ENCODE results near the gene CRELD2. TPM values are rescaled to one million over a fixed set of nuclear protein-coding genes. Genes with fewer than 3 reads are reported as not detected.

CRELD2 gene
- total RNA-seq, 2 experiments from 2014 or later, result 15.2 to 16.4 TPM

DNA sequence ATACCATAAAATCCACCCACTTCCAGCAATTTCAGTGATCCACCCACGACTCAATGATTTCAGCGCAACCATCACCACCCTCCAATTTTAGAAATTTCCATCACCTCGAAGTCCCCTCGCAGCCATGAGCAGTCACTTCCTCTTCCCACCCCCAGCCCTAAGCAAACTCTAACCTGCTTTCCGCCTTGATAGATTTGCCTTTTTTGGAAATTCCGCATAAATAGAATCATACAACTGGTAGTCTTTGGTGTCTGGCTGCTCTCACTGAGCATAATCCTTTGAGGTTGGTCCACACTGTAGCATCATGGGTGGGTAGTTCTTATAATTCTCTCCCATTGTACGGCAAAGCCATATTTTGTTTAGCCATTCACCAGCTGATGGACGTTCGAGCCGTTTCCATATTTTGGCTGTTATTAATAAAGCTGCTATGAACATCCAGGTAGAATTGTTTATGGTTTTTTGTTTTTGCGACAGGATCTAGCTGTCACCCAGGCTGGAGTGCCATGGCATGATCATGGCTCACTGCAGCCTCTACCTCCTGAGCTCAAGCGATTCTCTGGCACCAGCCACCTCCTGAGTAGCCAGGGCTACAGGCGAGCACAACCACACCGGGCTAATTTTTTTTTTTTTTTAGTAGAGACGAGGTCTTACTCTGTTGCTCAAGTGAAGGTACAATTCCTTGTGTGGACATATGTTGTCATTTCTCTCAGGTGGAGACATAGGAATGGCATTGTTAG, 58.2 kb downstream of the CRELD2 start:
- Mint-ChIP-seq H3K4me1 (peaks cover 39% of the 10 kb centered on the region), H3K9me3 (ENCODE audit: low read depth) (peaks cover 18% of the 10 kb centered on the region), H3K27ac (peak overlapping the region; percentile 90), H3K27me3 (no peaks in the 10 kb centered on the region), H3K4me3 (peak overlapping the region; percentile 32), H3K36me3 (ENCODE audit: low read depth) (peaks cover 36% of the 10 kb centered on the region)
- DNase-seq (peak; percentile 82), ATAC-seq (peak; percentile 72)
- ChIA-PET CTCF (interaction anchor here (0.6 to 2.8 kb wide), 9 partner anchors 9 to 551 kb away, joined by 3 to 9 read pairs (median 3); no protein-coding TSS in a partner anchor), POLR2A (interaction anchor here (0.7 to 1.1 kb wide), 5 partner anchors 40 to 51 kb away, joined by 3 to 5 read pairs (median 3); no protein-coding TSS in a partner anchor)
- intact Hi-C loops (cut with DNase I, micrococcal nuclease), result loop anchor here (2.0 to 5.0 kb wide), 5 partner anchors 14 to 556 kb away; partner anchors contain the start of gene TYMP (in 1 of the 2)

Small RNAs within 50 kb of the gene (microRNA-seq; reads per million reads assigned to microRNA genes)
- gene MIR6821 (ENCODE audit: borderline replicate concordance), result 10.9 reads per million, percentile 32 among the genes with 10 or more reads in this experiment

Other genes starting within 250 kb of the CRELD2 start
- 10 to 100 TPM; 22.1 to 23.6 TPM for gene BRD1, start 90.8 kb upstream of the CRELD2 start, total RNA-seq
- gene ZBED4, start 64.8 kb upstream of the CRELD2 start, total RNA-seq, result 10 to 100 TPM; 17.3 to 17.4 TPM
- gene ALG12, start 196 bp upstream of the CRELD2 start, total RNA-seq, result 10 to 100 TPM; 13.6 to 13.7 TPM
- 100 to 1,000 TPM; 127 to 165 TPM for gene PIM3, start 42.1 kb downstream of the CRELD2 start, total RNA-seq
- under 1 TPM; 0.16 TPM for gene IL17REL, start 94.1 kb downstream of the CRELD2 start, total RNA-seq
- not detected for gene TTLL8, start 139.7 kb downstream of the CRELD2 start, total RNA-seq
- not detected for gene MLC1, start 166.8 kb downstream of the CRELD2 start, total RNA-seq
- under 1 TPM in 1 of 2 experiments, not detected in 1; 0.11 TPM for gene MOV10L1, start 171.4 kb downstream of the CRELD2 start, total RNA-seq

Measured in activated CD4-positive, alpha-beta T cell treated with anti-CD3 and anti-CD28 coated beads for 36 hours (primary cell).